Esophagus (tissue), 2 donors: ENCODE measurements around the gene SH3BP1. TPM values are rescaled to one million over a fixed set of nuclear protein-coding genes. Genes with fewer than 3 reads are reported as not detected.

ENCODE experiments used
- H3K27ac ChIP-seq, 2 donors: one replicate each; pipeline ENCODE4 v1.5.1; 2013; ENCODE audit warnings: low read depth in 2 of 2, mild to moderate bottlenecking in 2 of 2, inconsistent platforms in 1 of 2, low read length in 1 of 2, moderate library complexity in 1 of 2
- H3K27me3 ChIP-seq, 2 donors: one replicate each; pipeline ENCODE4 v1.6.1; 2013; ENCODE audit warnings: low read length in 2 of 2, control low read depth in 1 of 2, mild to moderate bottlenecking in 1 of 2; ENCODE audit not compliant: insufficient read depth in 2 of 2, control insufficient read depth in 1 of 2
- H3K36me3 ChIP-seq, 2 donors: one replicate each; pipeline ENCODE4 v1.6.1; 2013; ENCODE audit warnings: low read length in 1 of 2; ENCODE audit not compliant: control insufficient read depth in 2 of 2, insufficient read depth in 2 of 2
- H3K4me1 ChIP-seq, 2 donors: one replicate each; pipeline ENCODE4 v1.6.1; 2013; ENCODE audit warnings: low read length in 1 of 2; ENCODE audit not compliant: control insufficient read depth in 2 of 2, insufficient read depth in 2 of 2
- H3K4me3 ChIP-seq, 2 donors: one replicate each; pipeline ENCODE4 v1.5.1; 2013; ENCODE audit warnings: low read length in 2 of 2, mild to moderate bottlenecking in 2 of 2, low read depth in 1 of 2, moderate library complexity in 1 of 2
- H3K9me3 ChIP-seq, 2 donors: one replicate each; pipeline ENCODE4 v1.6.1; 2013; ENCODE audit warnings: mild to moderate bottlenecking in 2 of 2, low read depth in 1 of 2, low read length in 1 of 2, moderate library complexity in 1 of 2; ENCODE audit not compliant: control insufficient read depth in 2 of 2, insufficient read depth in 1 of 2
- WGBS, 2 donors: extraction: QIAGEN DNeasy Blood & Tissue Kit; methylation state at CpG; one replicate each; pipeline ENCODE4 v1.1.7; 2013; 5-methylcytosine and 5-hydroxymethylcytosine counted together
- polyA plus RNA-seq, 2 donors: library from polyadenylated mRNA; stranded (reverse); fragments of 200-250 nt; gene quantifications; one replicate each; pipeline ENCODE4 v1.2.3, GENCODE V29; 2013
- donor health status: healthy with polysubstance abuse.
- donor health status: Bipolar disorder and iron deficiency.

SH3BP1 gene
- polyA plus RNA-seq, 2 donors = 39.8 to 42.0 TPM

- Histone ChIP-seq H3K4me1 (peaks cover 0 to 35% of the 10 kb centered on the region in 2 donors), H3K27ac (peak overlapping the region; percentile 85 to 94), H3K27me3 (no peaks in the 10 kb centered on the region), H3K9me3 (no peaks in the 10 kb centered on the region), H3K4me3 (peak overlapping the region; percentile 64 to 86), H3K36me3 (peaks cover 0 to 9% of the 10 kb centered on the region in 2 donors)
- 30 to 31% methylated on average over 11 of the region's 11 CpGs for WGBS, 2 donors
These were observed 939 bp upstream of the SH3BP1 start for GRCh38 chr22:37638391-37639069.

- H3K4me3 ChIP-seq = peak overlapping the region; percentile 64 to 86
- H3K36me3 ChIP-seq = peaks cover 0 to 16% of the 10 kb centered on the region in 2 donors
- WGBS, 2 donors = 5 to 9% methylated on average over 18 to 27 of the region's 27 CpGs
- H3K27ac ChIP-seq = peak overlapping the region; percentile 85 to 94
- H3K9me3 ChIP-seq = no peaks in the 10 kb centered on the region
- H3K4me1 ChIP-seq = peaks cover 0 to 33% of the 10 kb centered on the region in 2 donors
- no peaks in the 10 kb centered on the region for H3K27me3 ChIP-seq
These were observed 512 bp downstream of the SH3BP1 start for GRCh38 chr22:37639771-37640590.

- peak overlapping the region; percentile 64 to 86 for H3K4me3 ChIP-seq
- H3K27ac ChIP-seq = peak overlapping the region; percentile 85 to 94
- H3K9me3 ChIP-seq = no peaks in the 10 kb centered on the region
- H3K4me1 ChIP-seq = peaks cover 0 to 33% of the 10 kb centered on the region in 2 donors
- H3K27me3 ChIP-seq = no peaks in the 10 kb centered on the region
- peaks cover 0 to 24% of the 10 kb centered on the region in 2 donors for H3K36me3 ChIP-seq
- WGBS, 2 donors = 47 to 51% methylated on average over 23 to 24 of the region's 24 CpGs
These were observed 1.4 kb downstream of the SH3BP1 start for GRCh38 chr22:37640591-37641560.

- Histone ChIP-seq H3K36me3 (peaks cover 0 to 25% of the 10 kb centered on the region in 2 donors), H3K27ac (peak overlapping the region; percentile 85 to 94), H3K27me3 (no peaks in the 10 kb centered on the region), H3K4me1 (peaks cover 0 to 33% of the 10 kb centered on the region in 2 donors), H3K9me3 (no peaks in the 10 kb centered on the region), H3K4me3 (peak overlapping the region; percentile 64 to 86)
- 67 to 73% methylated on average over 5 of the region's 5 CpGs for WGBS, 2 donors
These were observed 2.1 kb downstream of the SH3BP1 start for GRCh38 chr22:37641561-37641949.

- WGBS, 2 donors = 22 to 23% methylated on average over 9 of the region's 9 CpGs
- Histone ChIP-seq H3K9me3 (no peaks in the 10 kb centered on the region), H3K27me3 (no peaks in the 10 kb centered on the region), H3K36me3 (peaks cover 0 to 33% of the 10 kb centered on the region in 2 donors), H3K4me3 (no peak overlapping the region), H3K27ac (peak overlapping the region in 1 of 2 donors; percentile 51), H3K4me1 (peaks cover 0 to 24% of the 10 kb centered on the region in 2 donors)
These were observed 3.9 kb downstream of the SH3BP1 start for GRCh38 chr22:37643225-37643847.

- Histone ChIP-seq H3K27ac (peak overlapping the region; percentile 13 to 85), H3K27me3 (no peaks in the 10 kb centered on the region), H3K4me3 (no peak overlapping the region), H3K36me3 (peaks cover 0 to 46% of the 10 kb centered on the region in 2 donors), H3K4me1 (peaks cover 0 to 9% of the 10 kb centered on the region in 2 donors), H3K9me3 (no peaks in the 10 kb centered on the region)
- WGBS, 2 donors = 90 to 94% methylated on average over 8 to 9 of the region's 9 CpGs
These were observed 7.8 kb downstream of the SH3BP1 start for GRCh38 chr22:37647317-37647716.

GRCh38 chr22:37647928-37648327 lies 8.5 kb downstream of the SH3BP1 start:
- H3K36me3 ChIP-seq = peaks cover 0 to 44% of the 10 kb centered on the region in 2 donors
- H3K4me1 ChIP-seq = peaks cover 0 to 8% of the 10 kb centered on the region in 2 donors
- peak overlapping the region; percentile 80 to 82 for H3K27ac ChIP-seq
- H3K9me3 ChIP-seq = no peaks in the 10 kb centered on the region
- H3K27me3 ChIP-seq = no peaks in the 10 kb centered on the region
- 50% methylated on average over 9 of the region's 9 CpGs for WGBS, 2 donors
- H3K4me3 ChIP-seq = no peak overlapping the region

GRCh38 chr22:37650463-37651136 lies 11.1 kb downstream of the SH3BP1 start:
- Histone ChIP-seq H3K4me3 (no peak overlapping the region), H3K36me3 (peaks cover 4 to 39% of the 10 kb centered on the region in 2 donors), H3K27ac (no peak overlapping the region), H3K4me1 (peaks cover 0 to 3% of the 10 kb centered on the region in 2 donors), H3K27me3 (no peaks in the 10 kb centered on the region), H3K9me3 (no peaks in the 10 kb centered on the region)
- WGBS, 2 donors = 94 to 96% methylated on average over 17 of the region's 17 CpGs
